ENCODE results near the gene CFAP251.
"Not testable (repeated sequence)": the region's sequence is repeated elsewhere in the genome, so short reads cannot be mapped to it uniquely, and the experiment has no call there.

The CFAP251 gene

DNA sequence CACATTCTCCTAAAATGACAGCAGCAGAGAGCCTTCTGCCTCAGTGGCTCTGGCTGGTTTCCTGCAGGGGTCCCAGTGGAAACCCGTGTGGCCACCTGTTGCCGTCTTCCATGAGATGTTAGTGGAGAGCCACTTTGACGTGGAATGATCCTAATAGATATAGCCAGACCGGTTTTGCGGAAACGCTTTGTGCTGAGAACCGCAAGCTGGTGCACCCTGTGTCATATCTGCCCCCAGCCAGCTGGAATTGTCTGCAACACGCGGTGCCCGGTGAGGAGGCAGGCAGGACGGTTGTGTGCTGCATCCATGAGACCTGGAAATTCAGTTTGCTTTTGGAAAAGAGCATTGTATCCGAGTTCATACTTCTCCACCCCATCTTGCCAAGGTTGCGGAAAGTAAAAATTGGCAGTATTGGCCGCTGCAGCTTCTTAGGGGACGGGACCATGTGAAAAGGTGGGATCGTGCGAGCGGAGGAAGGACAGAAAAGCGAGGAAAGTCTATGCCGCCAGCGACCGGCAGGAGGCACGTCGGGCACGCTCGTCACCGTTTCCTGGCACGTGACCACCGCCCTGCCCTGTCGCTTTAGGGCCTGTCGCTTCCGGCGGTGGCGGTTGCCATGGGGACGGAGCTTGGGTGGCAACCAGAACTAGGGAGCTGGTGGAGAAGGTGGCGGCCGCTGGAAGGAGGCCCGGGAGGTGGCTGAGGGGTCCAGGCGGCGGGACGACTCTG lies at the start of gene CFAP251:
CFAP251 (plus strand) TSS at position 643 of the 729 bp plus-strand sequence. CDS start 2,714 bp downstream, outside the sequence.
- peak; percentile 95 for DNase-seq

GRCh38 chr12:121869229-121869628 lies 49.2 kb upstream of the CFAP251 start:
- DNase-seq = not testable (repeated sequence)

DNA sequence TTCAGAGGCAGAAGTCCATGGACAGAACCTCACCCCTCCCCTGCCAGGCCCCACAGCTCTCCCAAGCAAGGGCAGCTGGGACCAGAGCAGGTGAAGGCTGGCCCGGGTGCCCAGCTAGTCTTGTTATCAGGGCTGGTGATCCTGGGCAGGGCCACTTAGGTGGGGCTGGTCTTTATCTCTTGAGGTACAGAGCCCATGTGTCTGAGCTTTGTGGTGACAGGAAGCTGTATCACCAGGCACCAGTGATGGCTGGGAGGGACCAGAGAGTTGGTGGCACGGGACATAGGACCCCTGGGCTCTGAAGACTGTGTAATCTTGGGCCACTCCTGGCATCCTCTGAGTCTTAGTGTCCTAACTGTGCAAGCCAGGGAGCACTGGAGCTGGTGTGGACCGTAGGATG lies 46.9 kb upstream of the CFAP251 start:
- DNase-seq = no peak

GRCh38 chr12:121872546-121873215 lies 45.7 kb upstream of the CFAP251 start:
- no peak for DNase-seq

DNA sequence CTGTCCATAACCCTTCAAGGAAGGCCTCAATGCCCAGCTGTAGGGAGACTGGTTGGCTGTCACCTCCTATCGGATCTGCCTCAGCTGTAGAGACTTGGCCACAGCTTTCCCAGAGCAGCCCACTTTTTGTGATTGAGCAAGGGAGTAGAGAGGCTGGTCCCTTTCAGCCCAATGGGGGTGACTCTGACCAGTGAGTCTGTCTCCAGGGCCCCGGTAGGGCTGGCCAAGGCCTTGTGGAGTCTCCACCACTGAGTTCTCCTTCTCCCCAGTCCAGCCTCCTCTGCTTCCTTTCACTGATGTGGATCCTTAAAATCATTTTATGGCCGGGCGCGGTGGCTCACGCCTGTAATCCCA lies 45.2 kb upstream of the CFAP251 start:
- no peak for DNase-seq

GRCh38 chr12:121874071-121874470 lies 44.3 kb upstream of the CFAP251 start:
- no peak for DNase-seq

- no peak for DNase-seq
Observed at GRCh38 chr12:121875582-121875981, 42.8 kb upstream of the CFAP251 start.

GRCh38 chr12:121876080-121876447 lies 42.3 kb upstream of the CFAP251 start:
- not testable (repeated sequence) for DNase-seq

GRCh38 chr12:121883315-121883660 lies 35.1 kb upstream of the CFAP251 start:
- DNase-seq = no peak

GRCh38 chr12:121885129-121885528 lies 33.3 kb upstream of the CFAP251 start:
- DNase-seq = not testable (repeated sequence)

DNA sequence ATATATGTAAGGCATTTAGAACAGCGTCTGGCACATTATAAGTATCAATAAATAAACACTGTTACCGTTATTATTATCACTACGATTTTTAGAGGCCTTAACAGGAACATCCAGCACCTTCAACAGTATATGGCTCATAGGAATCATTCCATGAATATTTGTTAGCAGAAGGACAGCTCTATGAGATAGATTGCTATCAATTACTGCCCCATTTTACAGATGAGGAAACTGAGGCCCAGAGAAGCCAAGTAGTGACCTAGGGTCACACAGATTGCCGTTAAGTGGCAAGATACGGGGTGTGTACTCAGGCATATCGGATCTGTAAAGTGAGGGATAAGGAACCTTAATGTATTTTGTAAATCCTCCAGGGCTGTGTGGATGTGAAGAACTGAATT lies 30.3 kb upstream of the CFAP251 start:
- no peak for DNase-seq

DNA sequence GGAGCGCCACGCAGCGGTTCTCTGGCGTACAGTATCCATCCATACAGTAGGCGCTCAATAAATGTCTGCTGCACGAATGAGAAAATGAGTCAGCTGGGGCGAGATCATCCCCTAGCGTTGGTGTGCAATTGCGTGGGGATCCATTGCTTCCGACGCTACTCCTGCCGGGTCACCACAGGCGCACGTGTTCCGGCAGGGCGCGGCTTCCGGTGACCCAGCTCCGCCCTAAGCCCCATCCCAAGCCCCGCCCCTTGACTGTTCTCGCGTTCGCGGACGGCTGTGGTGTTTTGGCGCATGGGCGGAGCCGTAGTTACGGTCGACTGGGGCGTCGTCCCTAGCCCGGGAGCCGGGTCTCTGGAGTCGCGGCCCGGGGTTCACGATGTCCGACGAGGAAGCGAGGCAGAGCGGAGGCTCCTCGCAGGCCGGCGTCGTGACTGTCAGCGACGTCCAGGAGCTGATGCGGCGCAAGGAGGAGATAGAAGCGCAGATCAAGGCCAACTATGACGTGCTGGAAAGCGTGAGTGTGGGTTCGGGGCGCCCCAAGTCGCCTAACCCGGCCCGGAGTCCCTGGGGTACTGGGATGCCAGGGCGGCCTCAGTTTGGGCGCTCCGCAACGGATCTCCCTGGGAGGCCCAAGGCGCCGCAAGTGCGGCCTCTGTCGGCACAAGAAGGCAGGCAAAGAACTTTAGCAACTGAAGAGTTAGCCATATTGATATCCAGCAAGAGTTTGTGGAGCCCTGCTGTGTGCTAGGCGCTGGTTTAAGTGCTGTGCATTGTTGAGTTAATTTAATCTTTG lies 29.7 kb upstream of the CFAP251 start, which contains the start of gene PSMD9:
PSMD9 (plus strand) TSS at position 313 of the 796 bp plus-strand sequence; CDS start at position 380, 67 bp downstream.
- DNase-seq = peak; percentile 98

GRCh38 chr12:121889274-121889624 lies 29.1 kb upstream of the CFAP251 start:
- DNase-seq = no peak

DNA sequence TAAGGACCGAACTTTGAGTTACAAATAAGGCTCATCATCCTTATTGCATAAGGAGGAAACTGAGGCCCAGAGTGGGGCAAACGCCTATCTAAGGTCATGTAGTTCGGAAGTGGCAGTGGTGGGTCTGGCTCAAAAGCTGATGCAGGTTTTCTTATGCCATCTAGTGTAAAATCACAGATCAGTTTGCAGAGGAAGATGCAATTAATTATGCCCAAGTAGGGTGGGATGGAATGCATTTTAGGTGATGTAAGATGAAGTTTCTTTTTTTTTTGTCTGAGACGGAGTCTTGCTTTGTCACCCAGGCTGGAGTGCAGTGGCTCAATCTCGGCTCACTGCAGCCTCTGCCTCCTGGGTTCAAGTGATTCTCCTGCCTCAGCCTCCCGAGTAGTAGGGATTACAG lies 28.7 kb upstream of the CFAP251 start:
- DNase-seq = not testable (repeated sequence)

DNA sequence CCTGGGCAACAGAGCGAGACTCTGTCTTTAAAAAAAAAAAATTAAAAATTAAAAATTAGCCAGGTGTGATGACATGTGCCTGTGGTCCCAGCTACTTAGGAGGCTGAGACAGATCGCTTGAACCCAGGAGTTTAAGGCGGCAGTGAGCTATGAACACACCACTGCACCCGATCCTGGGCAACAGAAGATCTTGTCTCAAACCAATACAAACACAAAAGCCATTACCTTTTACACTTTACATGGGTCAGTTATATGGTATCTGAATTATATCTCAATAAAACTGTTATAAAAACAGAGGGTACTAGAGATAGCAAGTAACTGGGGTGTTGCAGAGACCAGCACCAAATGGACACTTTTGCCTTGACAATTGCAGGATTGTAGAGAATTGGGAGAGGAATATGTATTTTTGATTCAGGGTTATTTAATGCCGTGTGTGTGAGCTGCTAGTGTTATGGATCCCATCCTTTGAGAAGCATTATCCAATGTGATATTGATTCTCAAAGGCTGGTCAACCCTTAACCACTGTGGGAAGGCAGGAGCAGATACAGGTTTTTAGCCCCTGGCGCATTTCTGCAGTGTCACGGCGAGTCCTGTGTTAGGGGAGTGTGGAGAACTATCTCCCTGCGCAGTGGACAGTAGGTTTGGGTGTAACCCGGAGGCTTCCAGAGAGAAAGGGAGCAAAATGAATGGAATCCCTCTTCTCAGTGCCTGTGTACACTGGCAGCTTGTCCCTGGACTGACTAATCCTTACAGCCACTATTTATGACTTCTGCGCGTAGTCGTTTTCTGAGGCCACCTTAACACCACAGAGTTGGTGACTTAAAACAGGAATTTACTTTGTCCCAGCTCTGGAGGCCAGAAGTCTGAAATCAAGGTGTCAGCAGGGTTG lies 25.5 kb upstream of the CFAP251 start:
- no peak for DNase-seq

DNA sequence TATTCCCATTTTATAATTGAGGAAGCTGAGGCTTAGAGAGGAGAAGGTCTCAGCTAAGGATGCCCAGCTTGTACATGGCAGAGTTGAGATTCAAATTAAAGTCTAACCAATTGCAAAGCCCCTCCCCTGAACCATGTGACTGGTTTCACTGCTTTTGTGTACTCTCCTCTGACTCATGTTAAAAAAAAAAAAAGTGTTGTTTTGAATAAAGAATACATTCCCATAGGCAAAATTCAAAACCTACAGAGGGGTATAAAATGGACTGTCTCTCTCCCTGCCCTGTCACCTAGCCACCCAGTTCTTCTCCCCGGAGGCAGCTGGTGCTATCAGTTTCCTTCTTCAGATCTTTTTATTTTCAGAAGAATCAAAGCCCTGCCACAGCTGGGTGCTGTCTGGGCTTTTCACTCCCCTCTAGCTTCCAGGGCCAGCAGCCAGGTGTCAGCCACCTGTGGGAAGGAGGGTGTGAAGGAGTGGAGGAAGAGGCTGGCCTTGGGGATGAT lies 24.4 kb upstream of the CFAP251 start:
- DNase-seq = no peak

DNA sequence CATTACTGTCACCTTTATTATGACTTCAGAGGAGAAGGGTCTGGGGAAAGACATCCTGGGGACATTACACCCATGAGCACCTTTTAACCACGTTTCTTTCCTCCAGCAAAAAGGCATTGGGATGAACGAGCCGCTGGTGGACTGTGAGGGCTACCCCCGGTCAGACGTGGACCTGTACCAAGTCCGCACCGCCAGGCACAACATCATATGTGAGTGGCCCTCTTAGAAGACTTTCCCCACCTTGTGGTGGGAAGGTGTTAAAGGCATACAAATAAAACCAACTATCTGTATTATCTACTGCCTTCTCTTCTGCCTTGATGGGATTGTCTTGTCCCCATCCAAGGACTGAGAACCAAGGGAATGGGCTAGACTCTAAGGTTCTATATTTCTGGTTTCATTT lies 23.8 kb upstream of the CFAP251 start:
- DNase-seq = no peak

DNA sequence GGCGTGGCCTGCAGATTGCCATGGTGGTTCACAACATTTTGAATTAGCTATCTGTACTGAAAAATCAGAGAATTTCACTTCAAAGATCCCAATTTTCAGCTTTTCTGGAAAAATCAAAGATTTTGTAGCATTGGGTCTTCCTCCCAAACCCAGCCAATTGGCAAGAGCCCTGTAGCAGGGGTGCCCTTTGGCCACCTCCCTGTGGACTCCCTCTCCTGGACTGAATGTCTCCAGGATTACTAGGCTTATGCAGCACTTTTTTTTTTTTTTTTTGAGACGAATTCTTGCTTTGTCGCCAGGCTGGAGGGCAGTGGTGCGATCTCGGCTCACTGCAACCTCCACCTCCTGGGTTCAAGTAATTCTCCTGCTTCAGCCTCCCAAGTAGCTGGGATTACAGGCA lies 20.1 kb upstream of the CFAP251 start:
- DNase-seq = no peak

DNA sequence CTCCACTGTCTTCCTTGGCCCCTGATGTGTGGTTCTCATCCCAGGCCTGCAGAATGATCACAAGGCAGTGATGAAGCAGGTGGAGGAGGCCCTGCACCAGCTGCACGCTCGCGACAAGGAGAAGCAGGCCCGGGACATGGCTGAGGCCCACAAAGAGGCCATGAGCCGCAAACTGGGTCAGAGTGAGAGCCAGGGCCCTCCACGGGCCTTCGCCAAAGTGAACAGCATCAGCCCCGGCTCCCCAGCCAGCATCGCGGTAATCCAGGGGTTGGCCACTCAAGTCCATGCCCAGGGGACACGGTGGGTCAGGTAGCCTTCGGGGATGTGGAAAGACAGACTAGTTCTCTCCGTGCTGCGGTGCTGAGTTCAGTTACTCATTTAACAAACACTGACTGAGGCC lies 18.8 kb upstream of the CFAP251 start:
- DNase-seq = no peak

GRCh38 chr12:121903202-121903601 lies 15.2 kb upstream of the CFAP251 start:
- DNase-seq = no peak

GRCh38 chr12:121905746-121906145 lies 12.6 kb upstream of the CFAP251 start:
- DNase-seq = no peak

GRCh38 chr12:121908702-121909101 lies 9.7 kb upstream of the CFAP251 start:
- no peak for DNase-seq

Data from CD4-positive, alpha-beta T cell treated with Interleukin-17A for 1 hour (primary cell).